ENCODE measurements around the gene TCEA2. TPM values are rescaled to one million over a fixed set of nuclear protein-coding genes. Genes with fewer than 3 reads are reported as not detected.
A peak's percentile ranks its signal among the peaks of the same experiment; 100 is the strongest.

The TCEA2 gene
- total RNA-seq, 1 experiment from 2014 or later = 40.6 TPM

GRCh38 chr20:64049060-64049877, 13.7 kb upstream of the TCEA2 start, which contains the start of gene SOX18:
Gene SOX18 (minus strand): TSS chr20:64049639. CDS start chr20:64049516, 123 bp downstream.
- DNase-seq (ENCODE audit: low spot score) = no peak

- DNase-seq (ENCODE audit: low spot score) = no peak
Observed at GRCh38 chr20:64049878-64050260, 13.1 kb upstream of the TCEA2 start.

GRCh38 chr20:64050261-64051032, 12.6 kb upstream of the TCEA2 start:
- no peak for DNase-seq (ENCODE audit: low spot score)

DNA sequence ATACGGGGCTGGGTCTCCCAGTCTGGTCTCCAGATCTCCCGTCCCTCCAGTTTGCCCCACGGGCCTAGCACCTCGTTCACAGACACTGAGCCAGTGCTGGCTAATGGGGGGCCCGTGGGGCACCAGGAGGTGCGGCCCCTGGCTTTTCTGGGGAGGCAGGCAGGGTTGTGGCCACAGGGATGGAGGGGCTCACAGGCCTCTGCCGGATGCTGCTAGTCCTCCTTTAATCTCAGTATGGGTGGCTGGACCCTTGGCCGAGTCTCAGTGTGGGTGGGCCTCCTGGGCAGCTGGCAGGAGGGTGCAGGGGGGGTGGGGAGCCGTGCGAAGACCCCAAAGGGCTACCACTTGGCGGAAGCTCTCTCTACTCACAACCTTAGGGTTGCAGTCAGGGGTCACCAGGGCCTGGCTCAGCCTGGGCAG, 12.0 kb upstream of the TCEA2 start:
- DNase-seq (ENCODE audit: low spot score) = no peak

DNA sequence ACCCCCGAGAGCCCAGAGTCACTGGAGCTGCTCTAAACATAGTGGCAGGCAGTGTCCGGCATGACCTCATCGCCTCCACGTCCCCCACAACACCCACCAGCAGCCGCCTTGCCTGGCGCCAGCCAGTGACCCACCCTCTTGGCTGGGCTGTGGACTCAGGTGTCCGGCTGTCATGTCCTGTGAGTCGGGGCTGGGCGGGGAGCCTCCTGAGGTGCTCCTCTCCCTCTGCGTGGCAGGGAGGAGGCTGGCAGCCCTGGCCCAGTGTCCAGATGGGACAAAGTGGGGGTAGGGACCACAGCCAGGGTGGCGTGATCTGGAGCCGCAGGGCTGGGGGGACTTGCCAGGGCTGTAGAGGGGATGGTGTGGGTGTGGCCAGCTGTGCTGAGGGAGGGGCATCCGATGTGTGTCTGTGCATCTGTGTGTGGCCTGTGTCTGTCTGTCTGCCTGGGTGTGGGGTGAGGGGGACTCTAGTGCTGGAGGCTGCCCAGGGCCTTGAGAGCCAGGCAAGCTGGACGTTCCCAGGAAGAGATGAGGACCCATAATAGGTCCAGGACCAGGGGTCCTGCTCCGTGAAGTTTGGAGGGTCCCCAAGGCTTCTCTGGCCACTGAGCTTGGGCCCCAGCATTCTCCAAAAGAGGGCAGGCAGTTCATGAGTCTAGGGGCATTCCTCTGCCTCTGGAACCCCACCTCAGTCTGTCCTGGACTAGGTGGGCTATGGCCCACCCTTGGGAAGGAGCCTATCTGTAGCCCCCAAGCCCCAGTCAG, 11.3 kb upstream of the TCEA2 start:
- no peak for DNase-seq (ENCODE audit: low spot score)

- DNase-seq (ENCODE audit: low spot score) = no peak
Observed at GRCh38 chr20:64052326-64052722, 10.7 kb upstream of the TCEA2 start.

DNA sequence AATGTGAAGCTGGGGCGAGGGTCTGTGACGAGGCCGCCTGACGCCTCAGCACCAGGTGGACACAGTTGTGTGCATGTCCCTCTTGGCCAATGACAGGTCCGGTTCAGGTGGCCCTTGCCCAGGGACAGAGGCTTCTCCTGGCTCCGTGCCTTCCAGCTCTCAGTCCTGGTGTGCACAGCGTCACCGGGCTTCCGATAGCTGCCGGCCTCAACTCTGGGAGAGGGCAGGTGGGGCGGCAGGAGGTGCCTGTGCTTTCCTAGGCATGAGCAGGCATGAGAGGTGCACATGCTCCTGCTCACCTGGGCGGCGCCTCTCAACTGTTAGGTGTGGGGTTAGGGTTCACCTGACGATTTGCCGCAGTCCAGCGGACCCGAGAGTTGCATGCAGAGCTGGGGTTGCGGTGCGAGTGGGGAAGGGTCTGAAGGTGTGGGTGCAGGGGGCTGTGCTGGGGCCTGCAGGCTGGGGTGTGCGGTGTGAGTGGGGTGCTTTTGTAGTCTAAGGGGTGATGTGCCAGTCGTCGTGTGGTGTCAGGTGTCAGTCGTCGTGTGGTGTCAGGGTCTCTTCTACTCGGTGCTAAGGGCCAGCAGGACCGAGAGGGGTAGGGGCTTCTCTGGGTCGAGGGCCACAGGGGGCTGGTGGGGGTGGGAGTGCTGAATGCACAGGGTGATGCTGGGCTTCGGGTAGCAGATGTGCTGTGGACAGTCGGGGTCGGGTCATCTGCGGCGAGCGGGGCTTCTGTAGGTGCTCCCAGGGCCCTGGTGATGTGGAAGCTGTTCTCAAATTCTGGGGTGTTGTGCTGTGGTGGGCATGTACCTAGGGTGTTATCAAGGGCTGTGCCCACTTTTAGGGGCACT, 9.8 kb upstream of the TCEA2 start:
- no peak for DNase-seq (ENCODE audit: low spot score)

- DNase-seq (ENCODE audit: low spot score) = peak; percentile 45
Observed at GRCh38 chr20:64053841-64054661, 8.9 kb upstream of the TCEA2 start.

- no peak for DNase-seq (ENCODE audit: low spot score)
Observed at GRCh38 chr20:64055396-64055892, 7.6 kb upstream of the TCEA2 start.

- peak; percentile 62 for DNase-seq (ENCODE audit: low spot score)
Observed at GRCh38 chr20:64055893-64056638, 6.9 kb upstream of the TCEA2 start.

- no peak for DNase-seq (ENCODE audit: low spot score)
Observed at GRCh38 chr20:64056639-64056888, 6.4 kb upstream of the TCEA2 start.

DNA sequence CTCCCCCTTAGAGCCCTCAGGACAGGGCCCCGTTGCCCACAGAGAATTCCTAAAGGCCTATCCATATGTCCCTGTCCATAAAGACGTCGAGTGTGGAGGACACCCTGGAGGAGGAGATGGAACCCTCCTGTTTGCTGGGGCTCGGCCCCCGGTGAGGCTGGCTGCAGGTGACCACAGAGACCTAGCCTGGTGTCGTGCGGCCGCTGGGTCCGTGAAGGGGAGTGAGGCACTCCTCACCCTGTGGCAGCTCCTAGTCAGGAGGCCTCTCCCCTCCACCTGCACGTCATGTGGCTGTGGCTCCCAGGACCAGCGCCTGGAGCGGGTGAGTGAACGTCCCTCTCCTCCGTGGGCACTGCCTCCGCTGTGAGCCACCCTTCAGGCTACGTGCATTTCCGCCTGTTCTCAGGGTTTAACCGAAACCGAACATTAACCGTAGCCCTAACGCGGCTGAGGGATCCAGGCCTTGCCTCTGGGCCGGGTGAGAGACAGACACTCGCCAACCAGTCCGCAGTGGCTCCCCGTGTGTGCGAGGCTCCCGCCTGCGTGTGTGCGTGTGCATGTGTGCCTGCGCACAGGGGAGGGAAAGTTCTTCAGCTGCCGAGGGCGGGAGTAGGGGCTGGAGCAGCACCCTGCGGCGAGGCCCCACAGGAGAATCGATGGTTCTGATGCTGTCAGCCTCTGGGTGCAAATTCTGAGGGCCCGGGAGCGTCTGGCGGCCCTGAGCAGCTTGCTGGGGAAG, 5.9 kb upstream of the TCEA2 start:
- DNase-seq (ENCODE audit: low spot score) = no peak

DNA sequence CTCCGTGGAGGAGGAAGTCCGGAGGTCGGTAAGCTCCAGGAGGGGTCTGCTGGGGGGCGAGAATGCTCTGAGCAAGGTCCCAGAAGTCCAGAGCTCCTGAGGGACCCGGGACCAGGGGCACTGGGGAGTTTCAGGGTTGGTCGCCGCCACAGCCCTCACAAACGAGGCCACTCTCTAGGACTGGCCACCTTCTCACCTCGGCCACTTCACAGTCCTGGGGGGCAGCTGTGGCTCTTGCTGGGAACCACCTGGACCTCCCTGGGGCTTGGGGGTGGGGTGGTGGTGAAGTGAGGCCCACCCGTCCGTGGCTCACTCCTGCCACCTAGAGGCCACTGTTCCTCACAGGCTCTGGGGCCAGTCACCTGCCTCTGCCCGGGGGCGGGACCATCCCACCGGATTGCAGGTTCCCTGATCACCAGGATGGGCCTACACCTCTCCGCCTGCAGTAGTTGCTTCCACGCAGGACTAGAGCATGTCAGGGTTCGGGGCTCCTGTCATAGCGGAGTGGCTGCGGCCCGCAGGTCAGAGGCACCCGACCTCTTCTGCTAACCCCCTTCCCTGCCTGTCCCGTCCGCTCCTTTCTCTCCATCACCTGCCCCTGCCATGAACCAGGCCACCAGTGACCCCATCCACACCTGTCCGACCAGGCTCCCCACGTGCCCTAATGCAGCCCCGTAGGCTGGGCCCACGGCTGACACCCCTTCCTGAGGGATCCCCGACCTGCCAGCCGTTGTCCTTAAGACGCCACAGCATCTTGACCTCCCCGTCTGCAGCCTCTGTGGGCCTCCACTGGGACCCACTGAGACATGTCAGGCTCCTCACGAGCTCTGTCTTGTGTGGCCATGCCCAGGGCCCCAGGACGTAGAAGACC, 5.1 kb upstream of the TCEA2 start:
- peak; percentile 59 for DNase-seq (ENCODE audit: low spot score)

GRCh38 chr20:64058536-64058935, 4.5 kb upstream of the TCEA2 start:
- no peak for DNase-seq (ENCODE audit: low spot score)

DNA sequence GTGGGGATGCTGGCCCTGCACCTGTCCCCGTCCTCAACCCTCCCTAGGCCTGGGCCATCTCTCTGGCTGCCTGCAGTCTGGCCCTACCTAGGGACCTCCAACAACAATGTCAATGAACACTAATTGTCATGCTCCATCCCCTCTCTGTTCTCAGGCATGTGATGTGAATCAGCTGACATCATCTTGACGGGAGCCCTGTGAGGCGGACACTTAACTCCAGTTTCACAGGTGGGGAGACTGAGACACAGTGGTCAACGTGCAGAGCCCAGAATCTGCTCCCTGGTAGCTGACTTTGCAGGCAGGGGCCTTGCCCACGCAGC, 762 bp upstream of the TCEA2 start:
- no peak for DNase-seq (ENCODE audit: low spot score)

GRCh38 chr20:64063389-64064144, 569 bp downstream of the TCEA2 start:
- DNase-seq (ENCODE audit: low spot score) = no peak

DNA sequence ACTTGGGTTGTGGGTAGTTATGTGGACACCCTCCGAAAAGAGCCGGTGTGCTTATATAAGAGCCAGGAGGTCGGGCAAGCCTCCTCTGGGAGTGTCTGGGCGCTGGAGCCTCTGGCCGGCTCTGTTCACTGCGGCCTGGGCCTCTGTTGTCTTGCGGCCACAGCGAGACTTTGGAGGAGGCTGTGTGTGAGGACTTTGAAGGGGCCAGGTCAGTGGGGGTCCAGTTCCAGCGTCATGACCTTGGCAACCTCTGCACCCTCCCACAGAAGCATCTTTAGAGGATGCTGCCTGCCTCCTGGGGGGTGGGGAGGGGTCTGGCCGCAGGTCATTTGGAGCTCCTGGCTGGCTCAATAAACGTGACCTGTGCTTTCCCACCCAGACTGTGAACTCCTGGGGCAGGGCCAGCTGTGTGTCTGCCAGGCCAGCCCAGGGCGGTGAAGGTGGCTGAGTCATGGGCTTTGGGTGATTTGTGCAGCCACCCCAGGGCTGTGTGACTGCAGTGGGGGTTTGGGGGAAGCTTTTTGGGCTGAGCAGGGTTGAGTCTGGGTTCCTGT, 1.2 kb downstream of the TCEA2 start:
- DNase-seq (ENCODE audit: low spot score) = peak; percentile 58
